AG08396 (cell line): ENCODE measurements around the gene FHOD3.
"Not testable (repeated sequence)": the region's sequence is repeated elsewhere in the genome, so short reads cannot be mapped to it uniquely, and the experiment has no call there.

Experiments
- DNase-seq: peaks from one replicate; pipeline ENCODE4 v3.0.0; 2012; ENCODE audit warnings: low spot score, mixed read lengths

FHOD3 gene

DNA sequence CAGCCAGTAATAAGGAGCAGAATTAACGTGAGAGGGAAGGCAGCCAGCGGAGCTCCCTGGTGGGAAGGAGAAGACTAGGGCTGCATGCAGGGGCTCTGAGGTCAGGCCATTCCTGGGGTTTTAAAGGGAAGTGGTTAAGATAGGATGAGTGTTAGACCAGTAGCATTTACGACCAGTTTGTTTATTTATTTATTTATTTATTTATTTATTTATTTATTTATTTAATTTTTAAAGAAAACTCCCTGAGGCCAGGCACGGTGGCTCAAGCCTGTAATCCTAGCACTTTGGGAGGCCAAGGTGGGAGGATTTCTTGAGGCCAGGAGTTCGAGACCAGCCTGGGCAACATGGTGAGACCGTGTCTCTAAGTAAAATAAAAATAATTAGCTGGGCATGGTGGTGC is 152.8 kb downstream of the FHOD3 start:
- DNase-seq = no peak

DNA sequence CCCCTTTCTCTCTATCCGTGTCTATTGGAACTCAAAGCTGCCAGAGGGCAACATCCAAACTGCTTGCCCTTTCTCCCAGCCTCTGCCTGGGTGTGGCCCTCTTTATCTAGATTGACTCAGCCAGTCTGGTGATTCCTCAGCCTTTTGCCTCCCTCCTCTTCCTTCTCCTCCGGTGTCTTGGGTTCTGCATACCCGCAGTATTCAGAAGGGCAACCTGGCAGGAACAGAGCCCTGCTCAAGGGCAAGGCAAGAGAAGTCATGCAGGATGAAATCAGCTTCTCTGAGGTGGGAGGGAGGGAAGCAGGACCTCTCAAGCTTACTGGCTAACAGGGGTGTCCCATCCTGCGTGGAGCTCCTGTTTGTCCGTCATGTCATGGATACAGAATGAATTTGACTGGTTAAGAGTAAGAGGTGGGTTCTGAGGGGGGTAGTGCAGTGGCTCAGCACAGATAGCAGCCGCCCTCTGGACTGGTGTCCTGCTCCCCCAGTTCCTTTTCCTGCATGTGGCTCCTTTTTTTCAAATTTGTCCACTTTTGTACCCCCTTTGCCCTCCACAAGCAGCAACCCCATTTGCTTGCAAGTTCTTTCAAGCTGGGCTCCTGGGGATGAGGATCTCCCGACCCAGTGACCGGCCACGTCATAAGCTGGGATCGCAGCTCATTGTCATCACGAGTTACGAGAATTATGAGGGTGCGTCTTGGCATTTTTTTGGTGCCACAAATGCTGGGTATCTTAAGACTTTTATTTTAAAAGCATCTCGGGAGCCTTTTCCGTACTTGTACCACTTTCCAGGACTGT is 154.1 kb downstream of the FHOD3 start:
- DNase-seq = no peak

DNA sequence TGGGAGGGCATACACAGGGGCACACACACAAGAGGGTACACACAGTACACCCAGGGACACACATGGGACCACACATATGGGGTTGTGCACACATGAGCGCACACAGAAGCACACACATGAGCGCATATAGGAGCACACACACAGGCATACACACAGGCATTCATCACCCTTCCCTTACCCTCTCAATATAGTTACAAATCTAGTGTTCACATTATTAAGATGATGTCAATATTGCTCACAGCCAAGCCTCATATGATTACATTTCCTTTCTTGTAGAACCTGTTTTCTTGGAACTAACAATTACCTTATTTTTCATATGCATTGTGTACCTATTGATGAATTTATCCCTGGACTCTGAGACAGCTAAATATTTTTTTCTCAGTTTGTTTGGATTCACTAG is 156.7 kb downstream of the FHOD3 start:
- DNase-seq = no peak

DNA sequence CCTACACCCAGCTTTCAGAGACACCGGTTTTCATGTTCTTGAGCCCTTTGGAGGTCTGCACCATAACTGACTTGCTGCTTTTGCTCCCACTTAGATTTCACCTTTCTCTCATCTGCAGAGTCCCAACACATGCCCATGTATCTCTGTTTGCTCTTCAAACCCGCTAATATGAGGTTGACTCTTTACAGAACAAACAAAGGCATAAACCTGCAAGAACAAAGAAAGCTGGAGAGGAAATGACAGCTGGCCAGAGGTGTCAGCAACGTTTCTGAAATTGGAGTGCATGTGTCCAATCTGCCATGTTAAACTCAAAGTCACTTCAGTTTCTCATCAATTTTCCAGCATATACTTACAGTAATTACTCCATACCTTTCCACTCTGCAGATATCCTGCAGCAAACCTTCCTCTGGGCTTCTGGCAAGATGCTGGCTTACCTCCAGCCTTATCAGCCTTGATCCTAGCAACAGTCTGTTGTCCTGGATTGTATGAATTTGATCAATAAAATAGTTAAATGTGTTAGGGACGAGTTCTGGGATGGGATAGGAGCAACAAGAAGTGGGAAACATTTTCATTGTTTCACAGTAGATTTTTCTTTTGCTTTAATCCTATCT is 157.4 kb downstream of the FHOD3 start:
- no peak for DNase-seq

DNA sequence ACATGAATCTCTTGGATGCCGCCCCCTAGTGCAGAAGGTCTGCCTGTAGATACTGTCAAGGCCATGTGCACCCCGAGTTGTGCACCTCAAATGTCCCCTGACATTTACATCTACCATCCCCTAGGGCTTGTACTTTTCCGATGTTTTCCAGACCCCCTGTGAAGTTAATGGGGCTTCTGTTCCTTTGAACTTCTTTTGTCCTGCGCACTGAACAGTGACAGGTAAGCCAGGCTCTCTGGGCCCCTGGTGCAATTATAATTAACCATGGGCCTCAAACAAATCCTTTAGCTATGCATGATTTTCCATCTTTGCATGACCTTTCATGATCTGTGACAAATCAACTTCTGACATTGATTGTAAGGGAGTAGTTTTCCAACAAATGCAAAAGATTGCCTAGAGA is 158.4 kb downstream of the FHOD3 start:
- no peak for DNase-seq

DNA sequence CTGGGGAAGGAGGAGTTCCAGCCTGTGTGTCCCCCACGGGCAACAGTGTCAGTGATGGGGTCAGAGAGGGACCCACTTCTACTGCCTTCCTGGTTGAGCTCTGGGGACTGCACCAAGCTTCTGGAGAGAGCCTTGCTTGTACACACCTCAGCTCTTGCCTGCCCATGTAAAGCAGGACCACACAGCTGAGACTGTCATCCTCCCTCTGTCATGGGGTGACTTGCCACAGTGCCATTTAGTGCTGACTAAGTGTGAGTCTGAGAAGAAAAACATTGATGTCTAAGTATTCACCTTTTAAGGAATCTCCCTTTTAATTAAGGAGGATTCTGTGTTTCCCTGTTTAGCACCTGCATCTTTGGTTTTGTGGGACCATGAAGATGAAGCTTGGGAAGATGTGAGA is 159.1 kb downstream of the FHOD3 start:
- no peak for DNase-seq

DNA sequence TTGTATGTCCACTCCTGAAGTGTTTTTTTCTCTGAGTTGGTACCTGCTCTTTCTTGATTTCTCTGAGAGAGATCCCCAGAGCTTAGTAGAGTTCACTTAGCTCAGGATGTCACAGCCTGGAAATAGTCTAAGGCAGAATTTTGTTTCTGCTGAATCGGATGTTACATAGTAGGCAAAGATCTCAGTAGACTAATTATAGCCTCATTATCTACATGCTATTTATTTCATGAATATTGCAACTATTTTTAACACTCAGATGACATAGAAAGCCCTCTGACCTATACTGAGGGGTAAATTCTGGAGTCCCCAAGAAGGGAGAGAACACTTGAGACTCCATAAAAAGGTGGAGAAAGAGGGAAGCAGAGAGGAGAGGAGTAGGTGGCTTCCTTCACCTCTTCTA is 160.2 kb downstream of the FHOD3 start:
- no peak for DNase-seq

DNA sequence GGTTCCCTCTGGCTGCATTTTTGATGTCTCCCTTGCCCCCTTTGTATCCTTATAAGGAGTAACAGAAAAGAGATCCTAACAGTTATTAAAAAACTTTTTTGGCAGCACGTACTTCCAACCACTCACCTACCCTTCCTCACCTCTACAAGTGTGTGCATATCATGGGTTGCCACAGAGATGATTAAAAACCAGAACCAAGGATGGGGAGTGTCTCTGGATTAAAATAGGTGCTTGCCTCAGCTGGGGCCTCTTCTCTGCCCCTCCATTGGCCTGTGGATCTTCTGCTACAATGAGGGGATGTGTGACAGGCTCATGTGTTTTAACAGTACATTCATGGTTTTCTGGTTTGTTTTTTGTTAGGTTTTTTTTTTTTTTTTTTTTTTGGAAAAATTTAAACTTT is 160.8 kb downstream of the FHOD3 start:
- no peak for DNase-seq

DNA sequence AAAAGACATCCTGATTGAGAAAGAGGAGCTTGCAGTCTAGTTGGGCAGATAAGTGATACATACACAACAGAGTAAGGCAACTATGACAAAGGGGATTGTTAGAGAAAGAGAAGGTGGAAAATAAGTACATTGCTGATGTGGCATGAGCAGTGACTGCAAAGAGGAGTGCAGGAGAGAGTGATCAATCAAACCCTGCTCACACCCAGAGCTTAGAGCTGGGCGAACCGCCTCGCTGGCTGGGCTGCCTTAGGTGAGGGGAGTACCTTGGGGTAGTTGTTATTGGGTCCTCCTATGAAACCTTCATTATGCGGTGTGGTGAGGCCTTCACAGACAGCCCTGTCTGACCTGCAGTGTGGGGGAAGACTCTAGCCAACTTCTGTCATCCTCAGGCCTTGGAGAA is 161.7 kb downstream of the FHOD3 start:
- no peak for DNase-seq

DNA sequence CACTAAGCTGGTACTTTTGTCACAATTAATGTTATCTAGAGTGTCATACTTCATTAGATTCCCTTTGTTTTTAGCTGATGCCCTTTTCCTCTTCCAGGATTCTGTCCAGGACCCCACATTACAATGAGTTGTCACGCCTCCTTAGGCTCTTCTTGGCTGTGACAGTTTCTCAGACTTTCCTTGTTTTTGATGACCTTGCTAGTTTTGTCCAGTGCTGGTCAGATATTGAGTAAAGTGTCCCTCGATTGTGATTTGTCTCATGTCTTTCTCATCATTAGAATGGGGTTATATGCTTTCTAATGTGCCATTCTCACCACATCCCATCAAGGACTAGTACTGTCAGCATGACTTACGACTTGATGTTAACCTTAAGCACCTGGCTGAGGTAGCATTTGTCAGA is 162.3 kb downstream of the FHOD3 start:
- no peak for DNase-seq

DNA sequence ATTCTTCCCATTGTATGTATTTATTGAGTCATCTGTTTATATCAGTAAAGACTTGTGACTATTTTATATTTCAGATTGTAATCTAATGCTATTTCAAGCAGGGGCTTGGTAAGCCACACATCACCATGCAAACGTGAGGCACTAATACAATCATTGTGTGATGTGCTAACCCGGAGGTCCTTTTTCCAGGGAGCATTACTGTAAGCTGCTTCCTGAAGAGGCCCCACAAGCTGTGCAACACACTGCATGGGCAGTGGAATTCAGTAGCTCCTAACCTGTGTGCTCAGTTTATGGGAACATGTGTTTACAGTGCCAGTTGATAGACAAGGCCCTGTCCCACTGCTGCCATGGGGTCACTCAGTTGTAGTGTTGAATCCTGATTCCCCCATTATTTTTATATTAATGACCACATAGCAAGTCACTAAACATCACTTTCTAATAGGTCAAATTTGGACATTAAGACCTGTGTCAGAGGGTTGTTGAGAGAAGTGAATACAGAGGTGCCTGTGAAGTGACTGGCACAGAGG is 162.9 kb downstream of the FHOD3 start:
- no peak for DNase-seq

DNA sequence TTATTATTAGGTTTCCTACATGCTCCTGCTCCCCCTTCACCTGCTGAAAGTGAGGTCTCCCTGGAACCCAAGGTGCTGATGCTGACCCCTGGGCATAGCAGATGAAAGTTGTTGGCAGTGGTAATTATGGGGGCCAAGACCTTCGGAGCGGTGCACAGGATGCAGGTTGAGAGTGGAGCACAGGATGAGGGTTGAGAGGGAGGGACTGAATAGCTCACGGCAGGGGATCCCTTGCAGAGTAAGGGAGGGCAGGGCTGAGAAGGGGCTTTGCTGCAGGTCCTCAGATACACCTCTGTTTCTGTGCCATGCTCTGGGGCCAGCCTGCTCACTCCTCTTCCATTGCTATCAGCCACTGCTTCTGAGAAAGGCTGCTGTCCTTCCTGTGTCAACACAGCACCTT is 163.3 kb downstream of the FHOD3 start:
- no peak for DNase-seq

DNA sequence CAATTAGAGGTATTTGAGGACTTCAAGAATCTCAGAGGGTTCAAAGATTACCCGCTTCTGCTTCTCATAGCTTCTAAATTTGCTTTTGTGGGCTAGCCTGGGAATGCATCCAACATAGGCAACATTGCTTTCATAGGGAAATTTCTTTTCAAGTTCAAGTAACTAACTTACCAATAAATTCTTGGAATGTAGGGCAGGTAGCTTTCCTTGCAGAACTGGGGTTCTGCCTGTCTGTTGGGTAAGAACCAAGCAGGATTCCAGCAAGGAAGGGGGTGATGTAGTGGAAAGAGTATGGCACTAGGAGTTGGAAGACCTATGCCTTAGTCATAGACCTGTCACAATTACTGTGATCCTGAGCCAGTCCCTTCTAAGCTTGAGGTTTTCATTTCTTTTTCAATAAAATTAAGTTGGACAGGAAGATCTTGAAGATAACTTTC is 164.1 kb downstream of the FHOD3 start:
- no peak for DNase-seq

DNA sequence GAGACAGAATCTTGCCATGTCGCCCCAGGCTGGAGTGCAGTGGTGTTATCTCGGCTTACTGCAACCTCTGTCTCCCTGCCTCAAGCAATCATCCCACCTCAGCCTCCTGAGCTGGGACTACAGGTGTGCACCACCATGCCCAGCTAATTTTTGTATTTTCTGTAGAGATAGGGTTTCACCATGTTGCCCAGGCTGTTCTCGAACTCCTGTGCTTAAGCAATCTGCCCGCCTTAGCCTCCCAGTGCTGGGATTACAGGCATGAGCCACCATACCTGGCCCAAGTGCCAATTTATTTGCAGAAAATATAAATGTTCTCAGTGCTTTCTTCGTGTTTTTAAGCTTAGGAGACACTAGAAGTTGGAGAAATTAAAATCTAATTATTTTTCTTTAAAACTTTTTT is 166.0 kb downstream of the FHOD3 start:
- not testable (repeated sequence) for DNase-seq

DNA sequence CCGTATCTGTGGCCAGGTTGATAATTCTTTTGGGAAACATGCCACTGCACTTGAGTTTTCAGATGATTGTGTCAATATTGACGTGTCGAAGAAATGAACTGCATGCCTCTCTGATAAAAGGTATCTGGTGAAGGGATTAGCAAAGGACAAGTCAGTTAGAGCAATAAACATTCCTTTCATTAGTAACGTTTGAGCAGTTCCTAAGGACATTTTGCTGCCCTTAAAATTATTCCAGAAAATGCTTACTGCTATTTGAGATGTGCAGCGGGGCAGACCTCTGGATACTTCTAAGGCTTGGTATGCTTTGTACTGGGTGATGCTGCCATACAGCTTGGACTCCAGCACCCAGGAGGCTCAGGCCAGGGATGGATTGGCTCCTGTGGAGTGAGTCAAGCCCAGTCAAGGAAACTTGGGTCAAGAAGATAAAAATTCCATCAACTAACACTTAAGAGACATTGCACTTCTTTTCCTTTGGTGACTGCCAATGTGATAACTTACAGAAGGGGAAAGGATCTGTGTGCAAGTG is 166.7 kb downstream of the FHOD3 start:
- DNase-seq = no peak

DNA sequence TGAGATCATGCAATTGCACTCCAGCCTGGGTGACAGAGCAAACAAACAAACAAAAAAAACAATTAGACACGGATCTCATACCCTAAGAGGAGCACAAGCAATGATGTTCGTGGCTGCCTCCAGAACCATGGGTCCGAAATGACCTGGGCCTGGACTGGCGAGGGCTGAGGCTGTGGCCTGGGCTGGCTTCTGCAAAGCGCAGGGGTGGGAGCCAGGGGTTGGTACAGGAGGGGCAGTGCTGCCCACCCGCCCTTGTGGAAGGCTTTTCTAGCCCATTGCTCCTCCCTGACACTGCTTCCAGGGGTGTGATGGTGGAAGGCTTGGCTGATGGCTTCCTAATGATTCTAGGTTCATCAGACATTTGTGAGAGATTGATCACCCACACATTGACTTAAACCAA is 167.8 kb downstream of the FHOD3 start:
- no peak for DNase-seq

DNA sequence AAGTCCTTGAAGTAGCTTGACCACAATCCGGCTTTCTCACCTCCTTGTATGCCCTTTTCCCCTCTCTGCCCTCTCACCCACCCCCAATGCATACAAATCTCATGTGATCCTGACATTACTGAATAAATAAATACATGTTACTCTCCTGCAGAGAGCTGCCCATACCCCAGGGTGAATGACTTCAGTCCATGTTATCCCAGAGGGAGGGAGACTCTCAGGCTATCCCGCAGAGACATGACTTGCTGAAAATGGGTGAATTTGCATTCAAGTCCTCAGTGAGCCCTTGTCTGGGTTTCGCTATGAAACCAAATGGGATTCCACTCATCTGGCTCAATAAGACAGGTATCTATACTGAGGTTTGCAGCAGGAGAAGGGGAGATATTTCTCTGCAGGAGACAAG is 168.5 kb downstream of the FHOD3 start:
- no peak for DNase-seq

DNA sequence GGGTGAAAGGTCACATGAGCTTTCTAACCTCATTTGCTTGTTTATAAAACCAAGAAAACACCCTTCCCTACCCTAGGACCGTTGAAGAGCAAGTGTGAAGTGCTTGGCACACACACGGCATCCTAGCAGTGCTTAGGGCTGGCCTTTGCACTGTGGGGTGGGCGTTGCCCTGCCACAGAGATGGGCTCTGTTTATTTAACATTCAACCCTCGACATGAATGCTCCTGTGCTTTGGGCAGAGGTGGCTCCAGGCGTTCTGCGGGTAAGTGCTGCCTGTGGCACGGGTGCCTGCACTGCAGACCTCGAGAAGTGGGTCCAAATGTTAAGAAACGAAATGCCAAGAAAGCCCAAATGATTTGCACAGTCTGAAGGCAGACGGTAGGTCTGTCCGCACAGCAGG is 170.1 kb downstream of the FHOD3 start:
- DNase-seq = no peak

DNA sequence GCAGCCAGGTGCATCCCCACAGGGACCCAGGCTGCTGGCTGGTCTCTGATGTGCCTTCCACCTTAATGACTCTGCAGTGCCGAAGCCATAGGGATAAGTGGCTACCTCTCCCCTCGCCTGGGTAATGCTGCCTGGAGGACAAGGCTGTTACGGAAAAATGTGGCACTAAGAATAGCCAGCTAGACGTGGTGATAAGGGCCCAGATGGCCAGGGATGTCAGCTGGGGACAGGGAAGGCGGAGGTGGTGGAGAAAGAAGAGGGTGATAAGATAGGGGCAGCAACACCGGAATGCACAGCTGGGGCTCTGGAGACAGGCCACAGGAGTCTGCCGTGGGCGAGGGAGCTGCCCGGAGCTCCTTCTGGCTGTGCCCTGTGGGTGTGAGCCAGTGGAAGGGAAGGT is 170.6 kb downstream of the FHOD3 start:
- DNase-seq = no peak

DNA sequence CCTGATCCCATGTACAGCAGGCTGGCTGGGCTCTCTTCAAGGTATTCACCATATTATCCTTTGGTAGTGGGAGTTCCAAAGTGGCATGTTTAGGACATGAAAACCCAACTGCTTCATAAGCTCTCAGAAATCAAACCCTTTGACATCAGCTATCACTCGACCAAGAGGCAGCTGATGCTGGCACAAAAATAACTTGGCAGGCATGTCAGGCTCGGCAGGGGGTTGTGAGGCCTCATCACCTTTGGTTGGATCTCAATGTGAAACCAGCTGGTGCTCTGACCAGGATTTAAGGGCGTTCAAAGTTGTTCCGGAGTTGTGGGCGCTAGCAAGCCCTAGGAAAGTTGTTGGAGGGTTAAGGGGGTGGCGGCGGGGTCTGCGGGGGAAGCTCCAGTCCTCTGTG is 171.9 kb downstream of the FHOD3 start:
- DNase-seq = no peak

DNA sequence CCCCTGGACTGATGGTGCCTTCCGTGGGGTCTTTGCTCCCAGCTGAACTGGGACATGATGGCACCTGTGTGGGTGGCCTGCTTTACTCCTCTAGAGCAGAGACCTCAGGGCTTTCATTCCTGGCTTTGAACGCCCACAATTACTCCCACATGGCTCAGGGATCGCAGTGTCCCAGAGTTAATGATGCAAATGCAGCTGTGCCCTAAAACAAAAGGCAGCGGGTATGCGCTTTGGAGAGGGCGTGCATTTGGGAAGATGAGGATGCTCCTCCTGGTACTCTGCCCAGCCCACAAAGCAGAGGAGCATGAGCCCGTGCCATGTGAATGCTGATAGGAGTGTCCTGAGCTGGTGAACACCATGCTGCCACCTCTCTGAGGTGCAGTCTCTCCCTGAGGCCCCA is 173.4 kb downstream of the FHOD3 start:
- DNase-seq = no peak

DNA sequence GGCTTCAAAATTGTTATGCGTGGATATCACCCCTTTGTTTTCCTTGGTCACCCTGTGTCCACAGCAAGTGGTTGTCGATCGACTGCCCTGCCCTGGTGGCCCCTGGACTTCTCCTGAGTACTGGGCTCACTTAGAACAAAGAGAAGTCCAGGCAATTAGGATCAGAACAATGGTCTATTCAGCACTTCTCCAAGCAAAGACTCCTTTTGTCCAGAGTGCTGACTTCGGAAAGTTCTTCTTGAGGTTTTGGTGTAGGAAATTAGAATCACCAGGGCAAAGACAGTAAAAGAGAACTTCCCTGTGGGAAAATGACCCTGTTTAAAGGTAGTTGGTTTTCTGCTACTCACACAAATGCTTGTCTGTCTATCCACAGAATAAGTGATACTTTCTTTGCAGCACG is 173.9 kb downstream of the FHOD3 start:
- no peak for DNase-seq

DNA sequence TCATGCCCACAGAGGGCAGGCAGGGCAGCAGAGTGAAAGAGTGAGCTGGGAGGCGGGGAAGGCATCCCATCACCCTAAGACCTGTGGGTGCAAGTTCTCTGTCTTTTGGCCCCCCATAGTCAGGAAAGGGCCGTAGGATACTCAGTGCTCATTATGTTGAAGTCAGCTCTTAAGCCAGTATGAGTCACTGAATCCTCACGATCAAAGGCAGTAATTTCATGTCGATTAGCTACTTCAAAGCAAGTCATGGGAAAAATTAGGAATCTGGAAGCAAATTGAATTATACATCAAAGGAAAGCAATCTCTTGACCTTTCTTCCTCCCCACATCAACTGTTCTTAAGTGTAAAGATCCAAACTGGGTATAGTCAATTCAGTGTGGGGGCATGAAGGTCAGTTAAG is 178.9 kb downstream of the FHOD3 start:
- no peak for DNase-seq

DNA sequence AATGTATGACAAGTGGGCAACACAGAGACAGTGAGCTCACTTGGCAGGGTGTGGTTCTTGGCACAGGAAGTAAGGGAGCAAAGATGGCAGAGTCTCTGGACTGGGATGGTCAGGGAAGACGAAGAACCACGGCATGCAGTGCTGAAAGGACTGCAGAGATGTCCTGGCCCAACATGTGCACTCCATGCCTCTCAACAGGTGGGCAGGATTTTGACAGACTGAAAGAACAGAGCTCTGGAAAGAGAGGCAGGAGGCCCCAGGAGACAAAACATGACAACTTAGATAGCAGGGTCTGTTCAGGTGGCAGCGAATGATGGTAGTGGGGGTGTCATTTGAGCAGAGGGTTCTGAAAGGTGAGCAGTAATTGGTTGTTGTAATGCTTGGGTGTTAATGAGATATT is 180.3 kb downstream of the FHOD3 start:
- DNase-seq = no peak
